HepG2 (cell line): ENCODE measurements around the gene CAPG. TPM values are rescaled to one million over a fixed set of nuclear protein-coding genes. Genes with fewer than 3 reads are reported as not detected.

Experiments used
- BRCA1 ChIP-seq: sonication (generic); formaldehyde crosslinking; IDR thresholded peaks from 2 replicates; pipeline ENCODE4 v1.4.0; 2020; ENCODE audit warnings: missing genetic modification reagents
- BRD4 ChIP-seq: sonication (generic); formaldehyde crosslinking; IDR thresholded peaks from 2 replicates; pipeline ENCODE4 v1.4.0; 2020; ENCODE audit warnings: missing genetic modification reagents
- FOXA1 ChIP-seq, 2 experiments: fragments of 450-650 bp in 1 of 2; sonication (generic) in 1 of 2; formaldehyde crosslinking in 1 of 2; IDR thresholded peaks; 2 replicates each; pipeline versions ENCODE4 v1.4.0 to v1.6.1; 2016 to 2020; ENCODE audit warnings: missing genetic modification reagents in 1 of 2
- FOXP1 ChIP-seq, 2 experiments: fragments of 450-650 bp in 1 of 2; IDR thresholded peaks; 2 replicates each; pipeline ENCODE4 v1.6.1; 2017 to 2018; ENCODE audit warnings: antibody characterized with exemption in 1 of 2
- GLI4 ChIP-seq: sonication (generic); formaldehyde crosslinking; IDR thresholded peaks from 2 replicates; pipeline ENCODE4 v1.5.1; 2020; ENCODE audit warnings: missing genetic modification reagents, mild to moderate bottlenecking, moderate library complexity, borderline replicate concordance
- HMGXB3 ChIP-seq: sonication (generic); formaldehyde crosslinking; IDR thresholded peaks from 2 replicates; pipeline ENCODE4 v1.4.0; 2020; ENCODE audit warnings: missing genetic modification reagents, borderline replicate concordance
- LBX2 ChIP-seq: sonication (generic); formaldehyde crosslinking; IDR thresholded peaks from 2 replicates; pipeline ENCODE4 v1.5.0; 2020; ENCODE audit warnings: missing genetic modification reagents, mild to moderate bottlenecking, borderline replicate concordance
- NFYC ChIP-seq: IDR thresholded peaks from 2 replicates; pipeline ENCODE4 v1.6.1; 2016; ENCODE audit warnings: missing genetic modification reagents, missing compliant biosample characterization
- PHF8 ChIP-seq: sonication (generic); formaldehyde crosslinking; IDR thresholded peaks from 2 replicates; pipeline ENCODE4 v1.5.0; 2020; ENCODE audit warnings: missing genetic modification reagents
- POLR2G ChIP-seq: fragments of 200-400 bp; formaldehyde crosslinking; IDR thresholded peaks from 2 replicates; pipeline ENCODE4 v1.6.1; 2018; ENCODE audit warnings: mild to moderate bottlenecking, low read depth, low read length, moderate library complexity
- SAP130 ChIP-seq: IDR thresholded peaks from 2 replicates; pipeline ENCODE4 v1.6.1; 2016; ENCODE audit warnings: low read depth
- SIN3A ChIP-seq: IDR thresholded peaks from 2 replicates; pipeline ENCODE4 v1.6.1; 2011; ENCODE audit warnings: low read depth, mild to moderate bottlenecking, control low read depth, low read length, borderline replicate concordance
- SP2 ChIP-seq: sonication (generic); formaldehyde crosslinking; IDR thresholded peaks from 2 replicates; pipeline ENCODE4 v1.5.1; 2020; ENCODE audit warnings: mild to moderate bottlenecking, missing genetic modification reagents
- TCF7 ChIP-seq: sonication (generic); IDR thresholded peaks from 2 replicates; pipeline ENCODE4 v1.6.1; 2016; ENCODE audit warnings: antibody characterized with exemption, low read depth
- TFAP4 ChIP-seq: sonication (generic); IDR thresholded peaks from 2 replicates; pipeline ENCODE4 v1.6.1; 2016; ENCODE audit warnings: low read depth, borderline replicate concordance
- TFDP1 ChIP-seq: IDR thresholded peaks from 2 replicates; pipeline ENCODE4 v1.6.1; 2016; ENCODE audit warnings: missing compliant biosample characterization, missing genetic modification reagents, borderline replicate concordance
- ZNF34 ChIP-seq: sonication (generic); formaldehyde crosslinking; IDR thresholded peaks from 2 replicates; pipeline ENCODE4 v1.4.0; 2020; ENCODE audit warnings: mild to moderate bottlenecking, missing genetic modification reagents, borderline replicate concordance
- ZNF350 ChIP-seq: sonication (generic); formaldehyde crosslinking; IDR thresholded peaks from 2 replicates; pipeline ENCODE4 v1.4.0; 2020; ENCODE audit warnings: mild to moderate bottlenecking, low read depth, missing genetic modification reagents, borderline replicate concordance
- ZNF44 ChIP-seq: sonication (generic); formaldehyde crosslinking; IDR thresholded peaks from 2 replicates; pipeline ENCODE4 v1.5.1; 2020; ENCODE audit warnings: mild to moderate bottlenecking, missing genetic modification reagents
- ZNF562 ChIP-seq: sonication (generic); formaldehyde crosslinking; IDR thresholded peaks from 2 replicates; pipeline ENCODE4 v1.8.0; 2022; ENCODE audit warnings: missing genetic modification reagents, borderline replicate concordance
- ZNF569 ChIP-seq: sonication (generic); formaldehyde crosslinking; IDR thresholded peaks from 2 replicates; pipeline ENCODE4 v1.5.0; 2020; ENCODE audit warnings: mild to moderate bottlenecking, missing genetic modification reagents, moderate library complexity, borderline replicate concordance
- ZNF792 ChIP-seq: IDR thresholded peaks from 2 replicates; pipeline ENCODE4 v1.6.1; 2016
- ZNF83 ChIP-seq: sonication (generic); formaldehyde crosslinking; IDR thresholded peaks from 2 replicates; pipeline ENCODE4 v1.4.0; 2020; ENCODE audit warnings: missing genetic modification reagents, mild to moderate bottlenecking, borderline replicate concordance
- polyA plus RNA-seq, 8 experiments: library from polyadenylated mRNA; depleted of rRNA in 3 of 8; stranded (reverse) in 7 of 8; unstranded in 1 of 8; fragments of >200 nt; fragmentation: Illumina TruSeq in 4 of 8; extraction: Trizol in 4 of 8; gene quantifications; 2 replicates each; pipeline versions ENCODE4 v1.2.1 to v1.2.3, GENCODE V29; 2011 to 2016; ENCODE audit warnings: low read depth in 4 of 8, missing spikeins in 1 of 8, mixed read lengths in 1 of 8; ENCODE audit not compliant: insufficient read depth in 1 of 8
- total RNA-seq, 5 experiments: library from RNA; depleted of rRNA; stranded (reverse); fragments of >200 nt; fragmentation: Illumina TruSeq; extraction: Trizol; gene quantifications; 2 replicates each; pipeline ENCODE4 v1.2.3, GENCODE V29; 2016; ENCODE audit warnings: low read depth in 1 of 5

The CAPG gene
- total and polyA plus RNA-seq, 2 of the 13 experiments (the other 11 are each of a cell fraction or from before 2014, with no cell fraction given) = 12.7 to 18.2 TPM

GRCh38 chr2:85400023-85400422 lies 10.1 kb downstream of the CAPG start (continued):
- TF ChIP-seq ZNF569 (CRISPR knock-in tag) (no peak), ZNF83 (CRISPR knock-in tag) (no peak), ZNF792 (0 out of 2 replicates have a peak, but pooled peaks have one; percentile 45), LBX2 (no peak), ZNF562 (no peak), SIN3A (no peak), SAP130 (no peak), POLR2G (no peak), SP2 (CRISPR knock-in tag) (no peak), NFYC (CRISPR knock-in tag) (no peak), ZNF350 (CRISPR knock-in tag) (no peak), PHF8 (CRISPR knock-in tag) (no peak), ZNF34 (CRISPR knock-in tag) (no peak), TFDP1 (no peak), ZNF44 (CRISPR knock-in tag) (no peak), TFAP4 (no peak), HMGXB3 (CRISPR knock-in tag) (no peak), BRD4 (CRISPR knock-in tag) (no peak), TCF7 (no peak), BRCA1 (CRISPR knock-in tag) (no peak), GLI4 (CRISPR knock-in tag) (no peak), FOXP1 (IDR thresholded peaks at IDR 0.05) (no peak), FOXP1 (CRISPR knock-in tag; IDR thresholded peaks at IDR 0.05) (no peak), FOXA1 (IDR thresholded peaks at IDR 0.05) (no peak), FOXA1 (CRISPR knock-in tag; IDR thresholded peaks at IDR 0.05) (peak; percentile 59)
